ENCODE results near the gene TNK1.

Gene TNK1

GRCh38 chr17:7340179-7340578 is 40.7 kb upstream of the TNK1 start:
- no peak for TF ChIP-seq USF1 (IDR thresholded peaks at IDR 0.05)
- no peak for TF ChIP-seq FOXM1 (IDR thresholded peaks at IDR 0.05; ENCODE audit: borderline replicate concordance, low read depth)
- TF ChIP-seq MAX (IDR thresholded peaks at IDR 0.05): no peak
- TF ChIP-seq NFIC (IDR thresholded peaks at IDR 0.05): no peak
- TF ChIP-seq CEBPB (IDR thresholded peaks at IDR 0.05): no peak
- TF ChIP-seq CREB1 (IDR thresholded peaks at IDR 0.05; ENCODE audit: low read depth): no peak
- TF ChIP-seq EGR1 (IDR thresholded peaks at IDR 0.05): no peak
- TF ChIP-seq ZBTB7A (IDR thresholded peaks at IDR 0.05; ENCODE audit: low read depth): no peak
- no peak for TF ChIP-seq EP300 (IDR thresholded peaks at IDR 0.05; ENCODE audit: borderline replicate concordance)
- TF ChIP-seq YY1 (IDR thresholded peaks at IDR 0.05; ENCODE audit: low read depth): no peak
- TF ChIP-seq TAF1 (IDR thresholded peaks at IDR 0.05; ENCODE audit: low read depth): no peak
- TF ChIP-seq TEAD4 (IDR thresholded peaks at IDR 0.05): no peak
- TF ChIP-seq TCF12 (IDR thresholded peaks at IDR 0.05; ENCODE audit: low read depth): no peak
- no peak for TF ChIP-seq RAD21 (IDR thresholded peaks at IDR 0.05; ENCODE audit: low read depth)
- TF ChIP-seq REST (IDR thresholded peaks at IDR 0.05; ENCODE audit: low read depth): no peak

DNA sequence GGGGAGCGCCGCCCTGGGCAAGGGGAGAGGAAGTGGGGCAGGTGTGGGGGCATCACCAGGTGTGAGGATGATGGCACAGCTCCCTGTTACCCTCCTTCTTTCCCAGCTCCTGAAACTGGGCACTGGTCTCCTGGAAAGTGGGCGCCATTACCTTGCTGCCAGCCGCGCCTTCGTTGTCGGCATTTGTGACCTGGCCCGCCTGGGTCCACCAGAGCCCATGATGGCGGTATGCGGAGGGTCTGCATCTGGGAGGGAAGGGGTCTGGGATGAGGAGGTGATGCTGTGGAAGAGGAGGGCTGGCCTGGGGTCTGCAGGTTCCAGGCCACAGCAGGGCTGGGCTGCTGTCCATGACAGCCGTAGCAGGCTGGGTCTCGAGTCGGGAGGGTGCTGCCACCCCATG is 39.0 kb upstream of the TNK1 start:
- TF ChIP-seq RAD21 (IDR thresholded peaks at IDR 0.05; ENCODE audit: low read depth): no peak
- no peak for TF ChIP-seq CREB1 (IDR thresholded peaks at IDR 0.05; ENCODE audit: low read depth)
- no peak for TF ChIP-seq USF1 (IDR thresholded peaks at IDR 0.05)
- no peak for TF ChIP-seq TEAD4 (IDR thresholded peaks at IDR 0.05)
- no peak for TF ChIP-seq NFIC (IDR thresholded peaks at IDR 0.05)
- no peak for TF ChIP-seq FOXM1 (IDR thresholded peaks at IDR 0.05; ENCODE audit: borderline replicate concordance, low read depth)
- TF ChIP-seq YY1 (IDR thresholded peaks at IDR 0.05; ENCODE audit: low read depth): no peak
- no peak for TF ChIP-seq CEBPB (IDR thresholded peaks at IDR 0.05)
- no peak for TF ChIP-seq TCF12 (IDR thresholded peaks at IDR 0.05; ENCODE audit: low read depth)

- TF ChIP-seq REST (IDR thresholded peaks at IDR 0.05; ENCODE audit: low read depth): no peak
- no peak for TF ChIP-seq RAD21 (IDR thresholded peaks at IDR 0.05; ENCODE audit: low read depth)
- TF ChIP-seq TAF1 (IDR thresholded peaks at IDR 0.05; ENCODE audit: low read depth): no peak
- no peak for TF ChIP-seq FOXM1 (IDR thresholded peaks at IDR 0.05; ENCODE audit: borderline replicate concordance, low read depth)
- TF ChIP-seq EP300 (IDR thresholded peaks at IDR 0.05; ENCODE audit: borderline replicate concordance): no peak
- no peak for TF ChIP-seq ZBTB7A (IDR thresholded peaks at IDR 0.05; ENCODE audit: low read depth)
- TF ChIP-seq CEBPB (IDR thresholded peaks at IDR 0.05): no peak
- no peak for TF ChIP-seq CREB1 (IDR thresholded peaks at IDR 0.05; ENCODE audit: low read depth)
- TF ChIP-seq EGR1 (IDR thresholded peaks at IDR 0.05): no peak
- TF ChIP-seq TCF12 (IDR thresholded peaks at IDR 0.05; ENCODE audit: low read depth): no peak
- TF ChIP-seq NFIC (IDR thresholded peaks at IDR 0.05): no peak
- TF ChIP-seq USF1 (IDR thresholded peaks at IDR 0.05): no peak
- no peak for TF ChIP-seq YY1 (IDR thresholded peaks at IDR 0.05; ENCODE audit: low read depth)
- TF ChIP-seq TEAD4 (IDR thresholded peaks at IDR 0.05): no peak
- no peak for TF ChIP-seq MAX (IDR thresholded peaks at IDR 0.05)
Measured at GRCh38 chr17:7343250-7343649, 37.6 kb upstream of the TNK1 start.

DNA sequence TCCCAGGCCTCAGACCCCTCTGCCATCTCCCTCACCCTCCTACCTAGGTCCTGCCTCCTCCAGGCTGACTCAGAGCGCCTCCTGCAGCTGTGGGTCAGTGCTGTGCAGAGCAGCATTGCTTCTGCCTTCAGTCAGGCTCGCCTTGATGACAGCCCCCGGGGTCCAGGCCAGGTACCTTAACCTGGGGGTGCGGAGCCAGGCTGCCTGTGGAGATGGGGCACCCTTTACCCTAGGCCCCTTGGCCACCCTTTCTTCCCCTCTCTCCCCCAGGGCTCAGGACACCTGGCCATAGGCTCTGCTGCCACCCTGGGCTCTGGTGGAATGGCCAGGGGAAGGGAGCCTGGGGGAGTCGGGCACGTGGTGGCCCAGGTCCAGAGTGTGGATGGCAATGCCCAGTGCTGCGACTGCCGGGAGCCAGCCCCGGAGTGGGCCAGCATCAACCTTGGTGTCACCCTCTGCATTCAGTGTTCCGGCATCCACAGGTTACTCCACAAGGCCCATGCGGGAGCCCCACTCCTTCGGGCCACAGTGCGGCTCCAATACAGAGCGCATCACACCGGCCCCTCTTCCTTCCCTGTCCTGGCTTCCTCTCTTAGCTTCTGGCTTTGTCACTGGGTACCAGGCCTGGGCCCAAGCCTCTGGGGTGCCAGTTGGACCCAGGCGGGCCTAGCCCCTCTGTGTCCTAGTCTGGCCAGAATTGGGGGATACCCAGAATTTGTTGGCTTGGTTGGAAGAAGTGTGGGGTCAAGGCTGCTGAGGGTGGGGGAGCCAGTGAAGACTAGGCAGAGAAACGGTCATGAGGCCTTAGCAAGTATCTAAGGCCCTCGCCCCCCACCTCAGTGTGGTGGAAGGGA is 33.9 kb upstream of the TNK1 start:
- TF ChIP-seq EP300 (IDR thresholded peaks at IDR 0.05; ENCODE audit: borderline replicate concordance) (no peak), TAF1 (IDR thresholded peaks at IDR 0.05; ENCODE audit: low read depth) (no peak), TEAD4 (IDR thresholded peaks at IDR 0.05) (no peak), CREB1 (IDR thresholded peaks at IDR 0.05; ENCODE audit: low read depth) (no peak), FOXM1 (IDR thresholded peaks at IDR 0.05; ENCODE audit: borderline replicate concordance, low read depth) (no peak), YY1 (IDR thresholded peaks at IDR 0.05; ENCODE audit: low read depth) (no peak), MAX (IDR thresholded peaks at IDR 0.05) (no peak), USF1 (IDR thresholded peaks at IDR 0.05) (no peak), NFIC (IDR thresholded peaks at IDR 0.05) (no peak), CEBPB (IDR thresholded peaks at IDR 0.05) (no peak), EGR1 (IDR thresholded peaks at IDR 0.05) (no peak), ZBTB7A (IDR thresholded peaks at IDR 0.05; ENCODE audit: low read depth) (no peak), REST (IDR thresholded peaks at IDR 0.05; ENCODE audit: low read depth) (no peak), TCF12 (IDR thresholded peaks at IDR 0.05; ENCODE audit: low read depth) (no peak), RAD21 (IDR thresholded peaks at IDR 0.05; ENCODE audit: low read depth) (no peak)
